Measurements from ENCODE around the gene SUCLG2. TPM values are rescaled to one million over a fixed set of nuclear protein-coding genes. Genes with fewer than 3 reads are reported as not detected.

The SUCLG2 gene
- total RNA-seq, 1 donor from 2014 or later: 29.5 TPM

GRCh38 chr3:67691926-67692325 is 37.5 kb upstream of the SUCLG2 start:
- no peaks in the 10 kb centered on the region for H3K9me3 ChIP-seq
- no peak for TF ChIP-seq POLR2A (IDR thresholded peaks at IDR 0.05)
- TF ChIP-seq POLR2AphosphoS5 (IDR thresholded peaks at IDR 0.05; ENCODE audit: insufficient read depth in 1 of 2, low read depth in 1 of 2): no peak
- TF ChIP-seq, protein P1, sequence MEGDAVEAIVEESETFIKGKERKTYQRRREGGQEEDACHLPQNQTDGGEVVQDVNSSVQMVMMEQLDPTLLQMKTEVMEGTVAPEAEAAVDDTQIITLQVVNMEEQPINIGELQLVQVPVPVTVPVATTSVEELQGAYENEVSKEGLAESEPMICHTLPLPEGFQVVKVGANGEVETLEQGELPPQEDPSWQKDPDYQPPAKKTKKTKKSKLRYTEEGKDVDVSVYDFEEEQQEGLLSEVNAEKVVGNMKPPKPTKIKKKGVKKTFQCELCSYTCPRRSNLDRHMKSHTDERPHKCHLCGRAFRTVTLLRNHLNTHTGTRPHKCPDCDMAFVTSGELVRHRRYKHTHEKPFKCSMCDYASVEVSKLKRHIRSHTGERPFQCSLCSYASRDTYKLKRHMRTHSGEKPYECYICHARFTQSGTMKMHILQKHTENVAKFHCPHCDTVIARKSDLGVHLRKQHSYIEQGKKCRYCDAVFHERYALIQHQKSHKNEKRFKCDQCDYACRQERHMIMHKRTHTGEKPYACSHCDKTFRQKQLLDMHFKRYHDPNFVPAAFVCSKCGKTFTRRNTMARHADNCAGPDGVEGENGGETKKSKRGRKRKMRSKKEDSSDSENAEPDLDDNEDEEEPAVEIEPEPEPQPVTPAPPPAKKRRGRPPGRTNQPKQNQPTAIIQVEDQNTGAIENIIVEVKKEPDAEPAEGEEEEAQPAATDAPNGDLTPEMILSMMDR (IDR thresholded peaks at IDR 0.05): no peak
- H3K36me3 ChIP-seq: no peaks in the 10 kb centered on the region
- intact Hi-C loops (cut with DNase I): no loop called here
- no peak overlapping the region for H3K4me3 ChIP-seq
- no peaks in the 10 kb centered on the region for H3K27me3 ChIP-seq
- no peaks in the 10 kb centered on the region for H3K4me1 ChIP-seq
- H3K27ac ChIP-seq: no peak overlapping the region
- no peak for DNase-seq (ENCODE audit: extremely low spot score in 2 of 2)

DNA sequence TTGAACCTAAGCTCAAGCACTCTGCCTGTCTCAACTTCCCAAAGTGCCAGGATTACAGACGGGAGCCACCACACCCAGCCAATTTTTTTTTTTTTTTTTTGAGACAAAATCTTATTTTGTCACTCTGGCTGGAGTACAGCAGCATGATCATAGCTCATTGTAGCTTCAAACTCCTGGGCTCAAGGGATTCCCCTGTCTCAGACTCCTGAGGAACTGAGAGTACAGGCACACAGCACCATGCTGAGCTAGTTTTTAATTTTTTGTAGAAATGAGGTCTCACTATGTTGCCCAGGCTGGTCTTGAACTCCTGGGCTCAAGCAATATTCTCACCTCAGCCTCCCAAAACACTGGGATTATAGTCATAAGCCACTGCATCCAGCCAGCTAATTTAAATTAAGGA is 36.8 kb upstream of the SUCLG2 start:
- no peaks in the 10 kb centered on the region for H3K4me1 ChIP-seq
- no peak for TF ChIP-seq POLR2AphosphoS5 (IDR thresholded peaks at IDR 0.05; ENCODE audit: insufficient read depth in 1 of 2, low read depth in 1 of 2)
- TF ChIP-seq POLR2A (IDR thresholded peaks at IDR 0.05): no peak
- no peaks in the 10 kb centered on the region for H3K36me3 ChIP-seq
- intact Hi-C loops (cut with DNase I): no loop called here
- H3K4me3 ChIP-seq: no peak overlapping the region
- DNase-seq (ENCODE audit: extremely low spot score in 2 of 2): no peak
- no peaks in the 10 kb centered on the region for H3K9me3 ChIP-seq
- H3K27me3 ChIP-seq: no peaks in the 10 kb centered on the region
- no peak overlapping the region for H3K27ac ChIP-seq

- no peak for DNase-seq (ENCODE audit: extremely low spot score in 2 of 2)
- TF ChIP-seq POLR2AphosphoS5 (IDR thresholded peaks at IDR 0.05; ENCODE audit: insufficient read depth in 1 of 2, low read depth in 1 of 2) (no peak), POLR2A (IDR thresholded peaks at IDR 0.05) (no peak)
- TF ChIP-seq, protein P1 (IDR thresholded peaks at IDR 0.05): no peak
Measured at GRCh38 chr3:67689806-67690205, 35.4 kb upstream of the SUCLG2 start.

DNA sequence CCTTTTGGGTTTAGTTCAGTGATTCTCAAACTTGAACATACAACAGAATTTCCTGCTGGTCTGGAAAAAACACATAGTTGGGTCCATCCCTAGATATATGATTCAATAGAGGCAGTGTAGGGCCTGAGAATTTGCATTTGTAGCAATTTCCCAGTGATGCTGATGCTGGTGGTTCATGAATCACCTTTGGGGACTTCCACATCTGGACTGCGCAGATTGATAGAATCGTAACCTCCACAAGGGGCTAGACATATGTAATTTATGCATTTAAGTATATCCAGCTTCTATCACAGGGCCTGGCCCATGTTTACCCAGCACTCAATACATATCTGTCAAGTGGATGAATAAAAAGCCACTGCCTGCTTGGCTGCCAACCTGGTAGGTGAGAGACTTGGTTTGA is 33.8 kb upstream of the SUCLG2 start:
- Histone ChIP-seq H3K4me1 (no peaks in the 10 kb centered on the region), H3K27me3 (no peaks in the 10 kb centered on the region), H3K36me3 (no peaks in the 10 kb centered on the region), H3K4me3 (no peak overlapping the region), H3K9me3 (no peaks in the 10 kb centered on the region), H3K27ac (no peak overlapping the region)
- no peak for DNase-seq (ENCODE audit: extremely low spot score in 2 of 2)
- intact Hi-C loops (cut with DNase I): no loop called here
- TF ChIP-seq, protein P1 (IDR thresholded peaks at IDR 0.05): no peak
- TF ChIP-seq POLR2A (IDR thresholded peaks at IDR 0.05) (no peak), POLR2AphosphoS5 (IDR thresholded peaks at IDR 0.05; ENCODE audit: insufficient read depth in 1 of 2, low read depth in 1 of 2) (no peak)

More at GRCh38 chr3:67689806-67690205, 35.4 kb upstream of the SUCLG2 start:
- no peaks in the 10 kb centered on the region for H3K9me3 ChIP-seq
- H3K36me3 ChIP-seq: no peaks in the 10 kb centered on the region
- no peaks in the 10 kb centered on the region for H3K4me1 ChIP-seq
- no peaks in the 10 kb centered on the region for H3K27me3 ChIP-seq
- no peak overlapping the region for H3K4me3 ChIP-seq
- intact Hi-C loops (cut with DNase I): no loop called here
- H3K27ac ChIP-seq: no peak overlapping the region

- Histone ChIP-seq H3K27me3 (no peaks in the 10 kb centered on the region), H3K27ac (no peak overlapping the region), H3K9me3 (no peaks in the 10 kb centered on the region), H3K36me3 (no peaks in the 10 kb centered on the region), H3K4me3 (no peak overlapping the region), H3K4me1 (no peaks in the 10 kb centered on the region)
- intact Hi-C loops (cut with DNase I): no loop called here
- no peak for TF ChIP-seq POLR2AphosphoS5 (IDR thresholded peaks at IDR 0.05; ENCODE audit: insufficient read depth in 1 of 2, low read depth in 1 of 2)
- TF ChIP-seq, protein P1 (IDR thresholded peaks at IDR 0.05): no peak
- no peak for TF ChIP-seq POLR2A (IDR thresholded peaks at IDR 0.05)
- no peak for DNase-seq (ENCODE audit: extremely low spot score in 2 of 2)
Measured at GRCh38 chr3:67686069-67686468, 31.7 kb upstream of the SUCLG2 start.
